ENCODE data around the gene MSH5.
"Not testable (repeated sequence)": the region's sequence is repeated elsewhere in the genome, so short reads cannot be mapped to it uniquely, and the experiment has no call there.

The MSH5 gene

GRCh38 chr6:31796993-31797385 lies 57.2 kb downstream of the MSH5 start:
- no peak for TF ChIP-seq CTCF (IDR thresholded peaks at IDR 0.05; ENCODE audit: insufficient read depth, missing control alignments)
- FAIRE-seq = no peak

GRCh38 chr6:31797588-31797987 lies 57.8 kb downstream of the MSH5 start:
- no peak for DNase-seq (ENCODE audit: insufficient read length, low spot score)
- no peak for TF ChIP-seq CTCF (IDR thresholded peaks at IDR 0.05; ENCODE audit: insufficient read depth, missing control alignments)
- FAIRE-seq = no peak

More at GRCh38 chr6:31796993-31797385, 57.2 kb downstream of the MSH5 start:
- DNase-seq (ENCODE audit: insufficient read length, low spot score) = no peak

GRCh38 chr6:31799781-31800180 lies 60.0 kb downstream of the MSH5 start:
- no peak for TF ChIP-seq CTCF (IDR thresholded peaks at IDR 0.05; ENCODE audit: insufficient read depth, missing control alignments)
- no peak for FAIRE-seq
- no peak for DNase-seq (ENCODE audit: insufficient read length, low spot score)

GRCh38 chr6:31801031-31801927 lies 61.5 kb downstream of the MSH5 start:
- DNase-seq (ENCODE audit: insufficient read length, low spot score); FAIRE-seq: not testable (repeated sequence)

- DNase-seq (ENCODE audit: insufficient read length, low spot score) = no peak
- TF ChIP-seq CTCF (IDR thresholded peaks at IDR 0.05; ENCODE audit: insufficient read depth, missing control alignments) = no peak
- FAIRE-seq = no peak
These were observed 66.2 kb downstream of the MSH5 start for GRCh38 chr6:31805939-31806469.

GRCh38 chr6:31806470-31807272 lies 66.9 kb downstream of the MSH5 start, which contains the start of gene LSM2:
TSS of gene LSM2 (minus strand) at chr6:31806966. CDS start at chr6:31806757, 209 bp downstream.
- no peak for FAIRE-seq
- DNase-seq (ENCODE audit: insufficient read length, low spot score) = peak; percentile 89
- no peak for TF ChIP-seq CTCF (IDR thresholded peaks at IDR 0.05; ENCODE audit: insufficient read depth, missing control alignments)

- not testable (repeated sequence) for DNase-seq (ENCODE audit: insufficient read length, low spot score); FAIRE-seq
These were observed 68.8 kb downstream of the MSH5 start for GRCh38 chr6:31808599-31808998.
